Prostate gland (tissue), 2 donors: Measurements from ENCODE around the gene CNST. TPM values are rescaled to one million over a fixed set of nuclear protein-coding genes. Genes with fewer than 3 reads are reported as not detected.
"Not testable (repeated sequence)": the region's sequence is repeated elsewhere in the genome, so short reads cannot be mapped to it uniquely, and the experiment has no call there.

ENCODE experiments used
- DNase-seq: peaks from one replicate; pipeline ENCODE4 v3.0.0-alpha.2; 2019; ENCODE audit warnings: low spot score
- H3K27ac ChIP-seq, 2 donors: fragments of 200-600 bp; sonication (generic); 2 replicates each; pipeline ENCODE4 v1.5.1; 2017 to 2019
- H3K27me3 ChIP-seq: fragments of 200-600 bp; sonication (generic); replicated peaks from 2 replicates; pipeline ENCODE4 v1.5.1; 2019; ENCODE audit not compliant: insufficient read depth
- H3K36me3 ChIP-seq, 2 donors: fragments of 200-600 bp; sonication (generic); 1 replicate in 1 of 2; 2 replicates in 1 of 2; pipeline versions ENCODE4 v1.5.1 to v1.8.1; 2017 to 2019
- H3K4me1 ChIP-seq: fragments of 200-600 bp; sonication (generic); replicated peaks from 2 replicates; pipeline ENCODE4 v1.5.1; 2019
- H3K4me3 ChIP-seq, 2 donors: fragments of 200-600 bp; sonication (generic); 2 replicates each; pipeline ENCODE4 v1.5.1; 2017 to 2019
- H3K9me3 ChIP-seq: fragments of 200-600 bp; sonication (generic); 2 replicates; pipeline ENCODE4 v1.5.1; 2017
- POLR2A ChIP-seq: fragments of 450-650 bp; IDR thresholded peaks from one replicate; pipeline ENCODE4 v1.6.1; 2016; ENCODE audit warnings: antibody characterized with exemption, mild to moderate bottlenecking
- POLR2AphosphoS5 ChIP-seq: sonication (generic); formaldehyde crosslinking; IDR thresholded peaks from one replicate; pipeline ENCODE4 v1.6.1; 2017; ENCODE audit warnings: antibody characterized with exemption
- WGBS: methylation state at CpG from one replicate; pipeline ENCODE4 v1.1.5; 2018; 5-methylcytosine and 5-hydroxymethylcytosine counted together
- intact Hi-C: fragments of 100-400 bp; cut with DNase I; formaldehyde crosslinking; loops from one replicate; pipeline ENCODE4 v1.14.2; 2022
- total RNA-seq, 2 donors: library from RNA; depleted of rRNA; stranded (reverse); fragments of >200 nt; gene quantifications; one replicate each; pipeline ENCODE4 v1.1.0, GENCODE V29; 2016
- TF ChIP-seq, protein P1 (sequence below), 4 experiments: fragments of 200-600 bp in 2 of 4; fragments of 450-650 bp in 2 of 4; sonication (generic) in 2 of 4; IDR thresholded peaks; 1 replicate in 3 of 4; 2 replicates in 1 of 4; pipeline ENCODE4 v1.5.1; 2016 to 2019; ENCODE audit warnings: antibody characterized with exemption in 4 of 4, mild to moderate bottlenecking in 2 of 4, moderate library complexity in 2 of 4

The CNST gene
- total RNA-seq, 2 donors from 2014 or later = 19.4 to 52.6 TPM

DNA sequence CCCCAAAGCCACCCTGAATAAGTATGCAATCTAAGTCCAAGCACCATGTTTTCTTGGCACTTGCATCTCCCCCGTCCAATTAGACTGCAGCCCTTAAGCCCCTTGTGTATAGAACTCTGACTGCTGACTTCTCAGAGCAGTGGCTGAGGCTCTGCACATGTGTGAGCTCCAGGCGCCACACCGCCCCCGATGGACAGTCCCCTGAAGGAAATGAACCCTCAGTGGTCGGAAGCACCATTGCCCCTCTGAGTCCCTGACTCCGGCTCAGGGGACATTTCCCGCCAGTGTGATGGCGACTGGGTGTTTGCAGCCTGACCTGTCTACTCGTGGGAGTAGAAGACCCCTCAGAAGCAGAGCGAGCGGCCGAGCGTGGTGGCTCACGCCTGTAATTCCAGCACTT lies 120.7 kb downstream of the CNST start:
- Histone ChIP-seq H3K4me1 (no peaks in the 10 kb centered on the region), H3K9me3 (no peaks in the 10 kb centered on the region), H3K4me3 (no peak overlapping the region), H3K27me3 (no peaks in the 10 kb centered on the region), H3K36me3 (no peaks in the 10 kb centered on the region), H3K27ac (no peak overlapping the region)
- WGBS = 92% methylated on average over 14 of the region's 14 CpGs
- intact Hi-C loops = loop anchor here (5.0 kb wide), 2 partner anchors 65 to 120 kb away; partner anchors contain the start of genes CNST and TFB2M
- DNase-seq = no peak
- TF ChIP-seq, protein P1, sequence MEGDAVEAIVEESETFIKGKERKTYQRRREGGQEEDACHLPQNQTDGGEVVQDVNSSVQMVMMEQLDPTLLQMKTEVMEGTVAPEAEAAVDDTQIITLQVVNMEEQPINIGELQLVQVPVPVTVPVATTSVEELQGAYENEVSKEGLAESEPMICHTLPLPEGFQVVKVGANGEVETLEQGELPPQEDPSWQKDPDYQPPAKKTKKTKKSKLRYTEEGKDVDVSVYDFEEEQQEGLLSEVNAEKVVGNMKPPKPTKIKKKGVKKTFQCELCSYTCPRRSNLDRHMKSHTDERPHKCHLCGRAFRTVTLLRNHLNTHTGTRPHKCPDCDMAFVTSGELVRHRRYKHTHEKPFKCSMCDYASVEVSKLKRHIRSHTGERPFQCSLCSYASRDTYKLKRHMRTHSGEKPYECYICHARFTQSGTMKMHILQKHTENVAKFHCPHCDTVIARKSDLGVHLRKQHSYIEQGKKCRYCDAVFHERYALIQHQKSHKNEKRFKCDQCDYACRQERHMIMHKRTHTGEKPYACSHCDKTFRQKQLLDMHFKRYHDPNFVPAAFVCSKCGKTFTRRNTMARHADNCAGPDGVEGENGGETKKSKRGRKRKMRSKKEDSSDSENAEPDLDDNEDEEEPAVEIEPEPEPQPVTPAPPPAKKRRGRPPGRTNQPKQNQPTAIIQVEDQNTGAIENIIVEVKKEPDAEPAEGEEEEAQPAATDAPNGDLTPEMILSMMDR (IDR thresholded peaks at IDR 0.05) = no peak
- TF ChIP-seq POLR2AphosphoS5 (no peak), POLR2A (no peak)

- 12% methylated on average over 16 of the region's 16 CpGs for WGBS
- TF ChIP-seq POLR2A = no peak
- TF ChIP-seq POLR2AphosphoS5 = peak; percentile 38
- TF ChIP-seq, protein P1 (IDR thresholded peaks at IDR 0.05) = peak; percentile 56 to 87 (median 74)
- no peaks in the 10 kb centered on the region for H3K9me3 ChIP-seq
- no peaks in the 10 kb centered on the region for H3K4me1 ChIP-seq
- H3K27me3 ChIP-seq = no peaks in the 10 kb centered on the region
- no peaks in the 10 kb centered on the region for H3K36me3 ChIP-seq
- intact Hi-C loops = loop anchor here (5.0 kb wide), 2 partner anchors 63 to 122 kb away; partner anchors contain the start of genes CNST and TFB2M
- DNase-seq = peak; percentile 73
- peak overlapping the region in 1 of 2 donors; percentile 40 for H3K27ac ChIP-seq
- peak overlapping the region in 1 of 2 donors; percentile 9 for H3K4me3 ChIP-seq
Observed at GRCh38 chr1:246689409-246690008, 123.3 kb downstream of the CNST start.

GRCh38 chr1:246690100-246690499 lies 123.8 kb downstream of the CNST start:
- Histone ChIP-seq H3K36me3 (no peaks in the 10 kb centered on the region), H3K9me3 (no peaks in the 10 kb centered on the region), H3K4me1 (no peaks in the 10 kb centered on the region), H3K27me3 (no peaks in the 10 kb centered on the region), H3K27ac (no peak overlapping the region), H3K4me3 (peak overlapping the region in 1 of 2 donors; percentile 9)
- no peak for TF ChIP-seq POLR2A
- TF ChIP-seq POLR2AphosphoS5 = no peak
- TF ChIP-seq, protein P1 (IDR thresholded peaks at IDR 0.05) = no peak
- no peak for DNase-seq
- intact Hi-C loops = no loop called here
- WGBS = 56% methylated on average over 12 of the region's 12 CpGs

- Histone ChIP-seq H3K27me3 (no peaks in the 10 kb centered on the region), H3K4me3 (no peak overlapping the region), H3K9me3 (no peaks in the 10 kb centered on the region), H3K27ac (no peak overlapping the region), H3K36me3 (no peaks in the 10 kb centered on the region), H3K4me1 (no peaks in the 10 kb centered on the region)
- intact Hi-C loops = no loop called here
- 68% methylated on average over 15 of the region's 15 CpGs for WGBS
- DNase-seq = no peak
- TF ChIP-seq POLR2AphosphoS5 (no peak), POLR2A (no peak)
- TF ChIP-seq, protein P1 (IDR thresholded peaks at IDR 0.05) = no peak
Observed at GRCh38 chr1:246691622-246692495, 125.6 kb downstream of the CNST start.

DNA sequence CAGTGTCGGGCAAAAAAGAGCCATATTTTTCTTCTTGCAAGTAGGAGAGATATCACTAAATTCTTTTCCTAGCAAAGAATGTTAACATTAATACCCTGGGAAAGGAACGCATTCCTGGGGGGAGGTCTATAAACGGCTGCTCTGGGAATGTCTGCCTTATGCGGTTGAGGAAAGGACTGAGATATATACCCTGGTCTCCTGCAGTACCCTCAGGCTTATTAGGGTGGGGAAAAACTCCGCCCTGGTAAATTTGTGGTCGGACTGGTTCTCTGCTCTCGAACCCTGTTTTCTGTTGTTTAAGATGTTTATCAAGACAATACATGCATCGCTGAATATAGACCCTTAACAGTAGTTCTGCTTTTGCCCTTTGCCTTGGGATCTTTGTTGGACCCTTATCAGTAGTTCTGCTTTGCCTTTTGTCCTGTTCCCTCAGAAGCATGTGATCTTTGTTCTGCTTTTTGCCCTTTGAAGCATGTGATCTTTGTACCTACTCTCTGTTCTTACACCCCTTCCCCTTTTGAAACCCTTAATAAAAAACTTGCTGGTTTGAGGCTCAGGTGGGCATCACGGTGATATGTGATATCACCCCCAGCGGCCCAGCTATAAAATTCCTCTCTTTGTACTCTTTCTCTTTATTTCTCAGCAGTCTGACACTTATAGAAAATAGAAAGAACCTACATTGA lies 128.1 kb downstream of the CNST start:
- H3K27ac ChIP-seq, DNase-seq, H3K27me3 ChIP-seq, H3K36me3 ChIP-seq, H3K9me3 ChIP-seq, H3K4me3 ChIP-seq, intact Hi-C loops, H3K4me1 ChIP-seq: not testable (repeated sequence)
- WGBS = 92% methylated on average over 10 of the region's 10 CpGs
